Pons (tissue), 1 donor: Measurements from ENCODE around the gene PTPRE.

Experiments
- DNase-seq: peaks from one replicate; pipeline ENCODE4 v3.0.0-alpha.2; 2016; ENCODE audit warnings: low spot score

Gene PTPRE

DNA sequence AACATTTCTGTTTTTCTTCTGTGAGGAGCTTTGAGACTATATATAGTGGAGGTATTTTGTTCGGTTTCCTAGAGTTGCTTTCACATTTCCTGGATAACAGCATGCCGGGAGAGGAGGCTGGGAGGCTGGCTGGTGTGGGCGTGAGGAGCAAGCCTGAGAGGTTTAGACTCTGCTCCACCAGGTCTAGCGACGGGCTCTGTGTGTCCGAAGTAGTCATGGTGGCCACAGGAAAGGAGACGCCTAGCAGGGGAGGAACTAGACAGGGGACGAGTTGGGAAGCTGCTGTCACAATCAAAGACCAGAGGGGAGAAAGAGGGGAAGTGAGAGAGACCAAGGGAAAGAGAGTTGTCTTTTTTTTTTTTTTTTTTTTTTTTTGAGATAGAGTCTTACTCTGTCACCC is 19.6 kb downstream of the PTPRE start:
- peak; percentile 80 for DNase-seq

DNA sequence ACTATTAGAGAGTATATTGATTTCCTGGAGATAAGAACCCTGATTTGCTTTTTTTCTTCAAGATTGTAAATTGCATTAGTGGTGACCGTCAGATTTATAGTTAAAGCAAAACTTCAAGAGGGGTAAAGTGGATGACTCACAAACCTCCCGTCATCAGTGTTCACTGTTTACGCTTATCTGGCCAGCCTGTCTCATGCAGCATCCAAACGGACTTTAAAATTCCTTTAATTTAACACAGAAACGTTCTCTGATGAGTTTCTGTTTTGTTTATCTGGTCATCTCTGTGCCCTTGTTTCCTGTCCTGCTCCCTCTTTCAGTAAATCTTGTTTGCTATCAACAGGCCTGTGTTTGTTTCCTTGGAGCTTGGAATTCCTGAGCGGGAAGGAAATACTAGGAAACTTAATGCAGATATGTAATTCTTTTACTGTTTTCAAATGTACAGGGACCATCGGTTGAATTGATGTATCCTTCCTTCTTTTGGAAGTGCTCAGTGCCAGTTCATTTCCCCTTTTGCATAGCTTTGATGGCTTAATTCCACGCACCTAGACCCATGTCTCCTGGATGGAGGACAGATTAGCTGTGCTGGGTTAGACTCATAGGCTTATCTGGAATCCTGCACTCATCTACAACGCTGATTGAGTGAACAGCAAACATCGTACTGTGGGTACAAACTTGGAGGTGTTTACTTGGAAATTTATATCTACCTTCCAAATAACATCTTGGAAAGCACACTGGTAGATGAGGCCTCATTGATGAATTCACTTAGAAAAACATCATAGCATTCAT is 21.3 kb downstream of the PTPRE start:
- no peak for DNase-seq

DNA sequence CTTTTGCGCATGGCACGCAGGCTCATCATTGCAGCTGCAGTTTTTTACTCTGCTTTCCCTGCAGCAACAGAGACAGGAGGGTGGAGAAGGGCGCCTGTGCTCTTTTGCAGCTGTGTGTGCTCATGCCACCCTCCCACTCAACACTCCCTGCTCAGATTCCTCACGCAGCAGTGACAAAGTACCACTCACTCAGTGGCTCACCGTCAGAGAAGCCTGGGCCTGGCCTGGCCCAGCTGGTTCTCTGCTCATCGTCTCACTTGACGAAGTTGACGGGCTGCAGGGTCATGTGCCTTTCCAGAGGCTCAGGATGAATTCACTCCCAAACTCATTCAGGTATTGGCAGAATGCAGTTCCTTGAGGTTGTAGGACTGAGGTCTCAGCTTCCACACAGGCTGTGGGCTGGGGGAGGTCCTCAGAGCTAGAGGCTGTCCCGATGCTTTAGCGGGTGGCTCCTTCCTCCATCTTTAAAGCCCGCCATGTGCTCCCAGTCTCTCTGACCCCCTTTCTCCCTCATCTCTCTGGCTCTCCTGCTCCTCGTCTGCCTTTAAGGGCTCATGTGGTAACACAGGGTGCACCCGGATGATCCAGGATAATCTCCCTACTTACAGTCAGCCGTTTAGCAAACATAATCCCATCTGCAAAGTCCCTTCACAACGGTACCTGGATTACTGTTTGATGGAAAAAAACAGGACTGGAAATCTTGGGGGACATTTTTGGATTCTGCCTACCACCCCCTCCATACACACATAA is 25.8 kb downstream of the PTPRE start:
- DNase-seq = no peak

DNA sequence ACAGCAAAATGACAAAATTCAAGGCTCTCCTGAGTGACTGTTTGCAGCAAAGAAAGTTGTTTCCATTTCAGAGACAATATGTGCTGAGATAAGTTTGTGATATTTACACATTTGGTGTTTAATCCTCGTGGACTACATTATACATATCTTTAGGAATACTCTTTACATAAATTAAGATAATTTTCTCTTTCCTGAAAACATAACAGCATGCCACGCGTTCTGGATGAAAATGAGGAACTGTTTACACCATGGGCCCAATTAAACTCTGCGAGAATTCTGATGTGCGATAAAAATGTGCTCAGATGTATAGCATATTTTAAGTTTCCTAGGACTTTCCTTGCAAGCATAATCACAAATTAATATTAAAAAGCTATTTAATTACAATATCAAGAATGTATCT is 26.4 kb downstream of the PTPRE start:
- DNase-seq = no peak

DNA sequence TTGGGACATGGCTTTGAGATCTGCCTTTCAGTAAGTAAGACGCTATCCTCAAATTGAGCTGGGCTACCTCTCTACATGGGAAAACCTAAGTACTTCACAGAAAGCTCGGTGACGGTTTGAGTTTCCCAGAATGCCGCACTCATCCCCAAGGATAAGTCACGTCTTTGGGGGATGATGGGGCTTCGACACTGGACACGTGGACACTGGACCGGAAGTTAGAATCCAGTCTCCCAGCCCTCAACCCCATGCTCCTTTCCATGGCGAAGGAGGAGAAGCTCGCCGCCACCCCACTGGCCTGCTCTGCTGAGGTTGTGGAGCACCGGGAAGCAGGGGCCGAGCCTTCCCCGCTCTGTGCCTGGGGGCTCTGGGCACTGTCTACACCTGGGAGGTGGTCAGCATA is 27.5 kb downstream of the PTPRE start:
- DNase-seq = no peak

DNA sequence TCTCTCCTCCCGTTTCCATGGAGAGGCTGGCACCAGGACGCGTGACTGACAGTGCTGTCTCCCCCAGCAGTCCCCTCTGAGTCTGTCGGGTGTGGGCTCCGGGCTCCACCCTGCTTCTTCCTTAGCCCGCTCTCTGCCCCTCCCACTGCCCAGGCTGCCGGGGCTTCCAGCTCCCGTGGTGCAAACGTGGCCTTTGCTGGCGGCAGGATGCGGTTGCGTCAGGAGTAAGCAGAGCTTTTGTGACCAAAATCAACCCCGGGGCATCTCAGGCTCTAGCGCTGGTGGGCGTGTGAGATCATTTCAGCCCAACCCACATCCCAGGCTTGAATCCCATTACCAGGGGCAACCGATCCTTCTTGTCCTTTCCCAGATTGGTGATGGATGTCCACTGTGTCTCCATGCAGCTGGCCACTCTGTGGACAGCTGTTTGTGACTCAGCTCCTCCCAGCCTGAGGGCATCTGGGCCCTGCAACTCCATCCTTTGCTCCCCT is 28.2 kb downstream of the PTPRE start:
- DNase-seq = no peak

DNA sequence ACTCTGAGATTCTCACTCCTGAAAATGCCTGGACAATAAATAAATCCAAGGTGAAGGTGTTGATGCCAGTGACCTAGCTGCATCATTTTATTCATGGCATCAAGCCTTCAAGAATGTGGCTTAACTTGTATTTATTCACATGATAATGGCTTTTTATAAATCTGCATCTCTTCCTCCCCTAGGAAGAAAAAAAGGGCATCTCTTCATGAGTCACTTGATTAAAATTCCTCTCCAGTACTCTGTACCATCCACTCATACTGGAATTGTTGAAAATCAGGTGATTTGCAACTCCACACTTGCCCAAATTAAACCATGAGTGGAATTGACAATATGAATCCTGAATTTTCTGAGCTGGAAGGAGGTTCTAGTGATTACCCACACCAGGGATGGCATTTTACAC is 30.2 kb downstream of the PTPRE start:
- peak; percentile 60 for DNase-seq

DNA sequence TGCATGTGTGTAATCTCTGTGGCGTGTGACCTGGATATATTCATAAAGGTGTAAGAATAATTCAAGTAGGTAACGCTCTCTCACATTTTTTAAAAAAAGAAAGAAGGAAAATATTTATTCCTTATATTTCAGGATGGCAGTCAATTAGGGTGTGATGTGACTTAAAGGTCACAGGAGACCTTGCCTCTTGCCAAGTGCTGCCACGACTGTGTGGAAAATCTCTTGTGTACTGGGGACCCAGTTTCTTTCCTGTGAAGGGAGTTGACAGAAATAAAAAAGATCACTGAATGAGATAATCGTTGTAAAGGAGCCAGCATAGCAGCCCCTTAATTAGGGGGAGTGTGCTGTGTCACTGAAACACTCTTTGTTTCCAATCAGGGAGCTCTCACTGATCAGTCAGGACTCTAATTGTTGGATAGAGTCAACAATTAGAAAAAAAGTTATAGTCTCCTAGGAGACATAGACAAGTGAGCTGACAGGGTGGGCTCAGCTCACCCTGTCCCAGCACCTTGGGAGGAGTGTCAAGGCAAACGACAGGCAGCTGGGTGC is 31.1 kb downstream of the PTPRE start:
- DNase-seq = peak; percentile 93

DNA sequence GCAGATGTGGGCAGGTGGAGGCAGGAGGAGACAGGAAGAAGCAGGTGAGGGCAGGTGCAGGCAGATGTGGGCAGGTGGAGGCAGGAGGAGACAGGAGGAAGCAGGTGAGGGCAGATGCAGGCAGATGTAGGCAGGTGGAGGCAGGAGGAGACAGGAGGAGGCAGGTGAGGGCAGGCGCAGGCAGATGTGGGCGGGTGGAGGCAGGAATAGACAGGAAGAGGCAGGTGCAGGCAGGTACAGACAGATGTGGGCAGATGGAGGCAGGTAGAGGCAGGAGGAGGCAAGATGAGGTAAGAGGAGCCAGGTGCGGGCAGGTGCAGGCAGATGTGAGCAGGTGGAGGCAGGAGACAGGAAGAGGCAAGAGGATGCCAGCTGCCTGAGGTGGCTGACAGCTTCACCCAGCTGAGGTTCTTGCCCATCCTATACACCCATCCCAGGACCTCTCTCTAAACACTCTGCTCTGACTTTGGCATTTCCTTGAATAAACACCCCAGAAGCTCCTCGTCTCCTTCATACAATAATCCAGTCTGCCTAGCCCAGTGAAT is 33.0 kb downstream of the PTPRE start:
- no peak for DNase-seq

DNA sequence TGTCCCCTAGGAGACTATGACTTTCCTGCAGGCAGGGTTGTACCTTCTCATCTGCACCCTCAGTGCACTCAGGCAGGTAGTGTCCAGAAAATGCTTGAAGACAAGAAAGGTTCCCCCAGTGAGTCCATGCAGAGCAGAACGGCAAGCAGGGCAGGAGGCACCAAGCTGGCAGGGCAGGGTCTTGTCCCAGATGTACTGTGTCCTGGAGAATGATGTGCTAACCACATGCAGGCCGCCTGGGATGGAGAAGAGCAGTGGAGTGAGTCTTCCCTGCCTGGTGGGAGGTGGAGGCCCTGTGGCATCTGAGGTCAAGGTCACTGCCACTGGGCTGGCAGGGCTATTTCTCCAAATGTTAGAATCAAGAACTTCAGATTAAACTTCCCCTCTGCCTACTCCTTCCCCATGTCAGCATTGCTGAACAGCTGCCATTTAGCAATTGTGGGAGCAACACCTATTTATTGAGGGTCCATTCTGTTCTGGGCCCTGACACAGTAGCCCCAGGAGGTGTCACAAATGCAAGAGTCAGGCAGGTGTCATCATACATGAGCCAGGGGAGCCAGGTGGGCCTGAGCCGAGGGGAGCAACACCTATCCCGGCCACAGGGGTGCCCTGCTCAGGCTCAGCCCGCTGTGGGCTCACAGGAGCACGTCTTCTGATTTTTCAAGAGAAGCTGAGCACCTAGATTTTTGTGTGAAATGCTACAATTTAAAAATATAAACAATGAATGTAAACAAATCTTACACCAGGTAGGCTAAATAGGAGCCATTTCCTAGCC is 34.1 kb downstream of the PTPRE start:
- DNase-seq = no peak

DNA sequence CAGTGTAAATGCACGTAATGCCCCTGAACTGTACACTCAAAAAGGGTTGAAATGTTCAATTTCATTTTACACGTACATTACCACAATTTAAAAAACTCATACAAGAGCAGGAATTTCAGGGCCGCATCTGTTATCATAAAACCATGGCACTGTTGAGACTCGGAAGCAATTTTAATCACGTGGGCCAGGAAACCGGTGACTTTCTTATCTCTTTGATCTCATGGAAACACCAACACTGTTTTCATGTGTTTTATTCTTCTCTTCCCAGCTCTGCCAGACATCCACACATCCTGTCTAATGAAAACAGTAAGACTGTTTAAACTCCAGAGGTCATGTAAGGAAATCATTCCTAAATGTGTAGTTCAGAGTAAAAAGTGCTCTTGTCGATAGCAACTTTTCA is 35.9 kb downstream of the PTPRE start:
- DNase-seq = no peak

DNA sequence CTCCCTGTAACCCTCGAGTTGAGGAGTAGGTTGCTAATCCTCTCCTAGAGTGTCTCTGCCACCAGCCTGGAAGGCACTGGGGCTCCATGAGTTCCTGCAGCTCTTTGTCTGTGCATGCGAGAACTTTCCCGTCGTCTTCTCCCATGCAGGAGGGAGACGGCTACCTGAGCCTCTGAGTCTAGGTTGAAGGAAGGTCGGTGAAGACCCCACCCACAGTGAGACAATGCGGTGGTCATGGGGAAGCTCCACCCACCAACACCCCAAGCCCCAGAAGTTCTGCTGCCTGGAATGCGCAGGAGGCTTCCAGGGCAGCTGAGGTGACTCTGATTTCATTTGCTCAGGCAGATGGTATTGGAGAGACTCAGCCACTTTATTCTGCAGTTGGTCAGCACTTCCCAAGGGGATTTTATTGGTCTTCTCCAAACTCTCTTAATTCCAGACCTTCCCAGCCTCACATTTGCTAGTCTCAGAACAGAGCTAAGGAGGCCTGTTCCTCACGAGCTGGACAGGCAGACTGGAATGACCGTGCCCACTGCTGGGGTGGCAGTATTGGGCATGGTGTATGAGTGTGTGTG is 36.5 kb downstream of the PTPRE start:
- no peak for DNase-seq

DNA sequence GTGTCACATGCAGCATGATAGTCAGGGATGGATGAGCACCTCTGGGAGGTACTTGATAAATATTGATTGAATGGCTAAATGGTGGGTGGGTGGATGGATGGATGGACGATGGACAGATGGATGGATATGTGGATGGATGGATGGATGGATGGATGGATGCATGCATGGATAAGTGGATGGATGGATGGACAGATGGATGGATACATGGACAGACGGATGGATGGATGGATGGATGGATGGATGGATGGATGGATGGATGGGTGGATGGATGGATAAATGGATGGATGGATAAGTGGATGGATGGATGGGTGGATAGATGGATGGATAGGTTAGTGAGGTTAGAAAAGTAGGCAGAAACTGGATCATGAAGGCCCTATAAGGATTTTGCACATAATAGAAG is 37.4 kb downstream of the PTPRE start:
- DNase-seq = no peak

DNA sequence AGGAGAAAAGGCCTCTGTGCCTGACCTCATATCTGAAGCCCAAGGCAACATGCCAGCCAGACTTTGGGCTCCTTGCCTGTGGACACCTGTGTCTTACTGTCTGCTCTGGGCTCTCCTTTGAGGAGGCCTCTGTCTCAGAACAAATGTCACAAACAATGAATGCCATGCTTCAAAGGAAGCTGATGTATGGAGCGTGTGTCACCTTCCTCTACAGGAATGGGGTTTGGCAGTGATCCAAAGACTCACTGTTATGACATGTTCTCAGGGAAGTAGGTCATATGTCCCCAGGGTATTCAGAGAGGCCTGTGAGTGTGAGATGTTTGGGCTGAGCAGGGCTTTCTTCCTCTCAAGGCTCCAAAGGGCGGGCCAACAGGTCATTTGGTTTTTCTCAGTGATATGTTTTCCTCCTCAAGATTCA is 38.4 kb downstream of the PTPRE start:
- no peak for DNase-seq

DNA sequence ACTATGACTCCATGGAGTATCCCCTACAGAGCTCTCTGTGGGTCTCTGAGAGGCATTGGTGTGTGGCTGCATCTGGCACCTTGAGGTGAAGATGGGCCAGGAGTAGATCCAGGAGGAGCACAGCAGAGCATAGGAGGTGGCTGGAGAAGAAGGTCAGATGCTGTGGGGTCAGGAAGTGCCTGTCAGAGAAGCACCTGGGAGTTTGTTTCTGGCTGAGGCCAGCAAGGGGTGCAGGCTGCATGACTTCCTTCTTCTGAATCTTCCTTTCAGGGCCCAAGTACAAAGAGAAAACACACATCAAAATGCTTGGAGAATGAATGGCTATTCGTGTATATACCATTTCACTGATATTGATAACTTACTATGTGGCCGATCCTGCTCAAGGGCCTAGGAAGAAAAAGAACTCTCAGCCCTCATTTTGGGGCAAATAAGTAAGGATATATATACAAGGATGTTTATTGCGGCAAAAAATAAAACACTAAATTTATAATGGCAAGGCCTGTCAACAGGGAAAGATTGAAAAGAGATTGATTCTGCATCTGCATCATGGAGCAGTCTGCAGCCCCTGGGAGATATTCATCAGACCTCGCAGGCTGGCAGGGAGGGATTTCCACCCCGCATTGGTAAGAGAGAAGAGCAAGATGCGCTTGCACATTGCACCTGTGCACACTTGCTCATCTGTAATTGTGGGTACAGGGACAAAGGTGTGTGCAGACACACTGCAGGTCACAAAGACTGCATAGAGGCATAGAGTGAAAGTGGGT is 39.2 kb downstream of the PTPRE start:
- no peak for DNase-seq

DNA sequence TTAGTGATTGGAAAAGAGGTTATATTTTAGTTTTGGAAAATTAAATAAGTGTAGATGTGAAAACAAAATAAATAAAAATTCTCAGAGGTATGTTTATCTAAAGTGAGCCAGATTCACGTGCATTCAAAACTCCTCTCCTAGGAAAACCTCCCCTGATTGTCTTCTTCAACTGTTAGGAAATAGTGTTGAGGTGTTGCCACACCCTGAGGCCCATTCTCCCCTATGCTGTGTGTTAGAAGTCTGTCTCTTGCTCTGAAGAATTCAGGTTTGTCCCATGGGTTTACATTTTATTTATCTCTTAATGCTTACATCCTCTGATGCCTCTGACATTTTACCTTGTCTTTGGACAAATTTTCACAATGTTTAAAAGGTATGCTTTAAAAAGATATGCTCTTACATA is 40.3 kb downstream of the PTPRE start:
- no peak for DNase-seq

DNA sequence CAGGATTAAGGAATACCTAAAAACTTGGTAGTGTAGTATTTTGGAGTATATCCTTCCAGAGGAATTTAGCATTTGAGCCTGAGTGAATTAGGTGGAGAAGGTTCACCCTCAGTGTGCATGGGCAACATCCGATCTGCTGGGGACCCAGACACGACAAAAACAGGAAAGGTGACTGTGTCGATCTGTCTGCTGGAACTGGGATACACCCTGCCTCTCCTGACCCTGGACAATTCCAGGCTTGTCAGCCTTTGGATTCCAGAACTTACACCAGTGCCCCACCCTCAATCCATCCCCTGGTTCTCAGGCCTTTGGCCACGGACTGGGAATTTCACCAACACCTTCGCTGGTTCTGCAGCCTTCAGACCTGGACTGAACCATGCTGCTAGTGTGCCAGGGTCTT is 41.9 kb downstream of the PTPRE start:
- no peak for DNase-seq

DNA sequence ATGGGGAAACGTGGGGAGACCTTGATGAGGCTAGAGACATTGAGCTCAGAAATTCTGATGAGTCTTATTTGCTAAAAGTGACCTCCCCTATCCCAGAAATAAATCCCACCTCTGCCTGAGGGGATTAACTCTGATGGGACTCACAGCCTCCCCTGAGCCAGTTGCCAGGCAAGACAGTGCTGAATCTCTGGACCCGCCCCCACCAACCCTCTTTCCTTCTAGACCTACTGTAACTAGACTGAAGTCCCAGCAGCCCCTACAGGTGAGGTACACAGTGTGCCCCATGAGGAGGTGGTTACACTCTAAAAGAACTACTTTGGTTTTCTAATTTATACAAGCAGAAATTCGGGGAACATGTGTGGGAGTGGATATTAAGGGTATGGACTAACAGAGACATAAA is 42.9 kb downstream of the PTPRE start:
- no peak for DNase-seq

DNA sequence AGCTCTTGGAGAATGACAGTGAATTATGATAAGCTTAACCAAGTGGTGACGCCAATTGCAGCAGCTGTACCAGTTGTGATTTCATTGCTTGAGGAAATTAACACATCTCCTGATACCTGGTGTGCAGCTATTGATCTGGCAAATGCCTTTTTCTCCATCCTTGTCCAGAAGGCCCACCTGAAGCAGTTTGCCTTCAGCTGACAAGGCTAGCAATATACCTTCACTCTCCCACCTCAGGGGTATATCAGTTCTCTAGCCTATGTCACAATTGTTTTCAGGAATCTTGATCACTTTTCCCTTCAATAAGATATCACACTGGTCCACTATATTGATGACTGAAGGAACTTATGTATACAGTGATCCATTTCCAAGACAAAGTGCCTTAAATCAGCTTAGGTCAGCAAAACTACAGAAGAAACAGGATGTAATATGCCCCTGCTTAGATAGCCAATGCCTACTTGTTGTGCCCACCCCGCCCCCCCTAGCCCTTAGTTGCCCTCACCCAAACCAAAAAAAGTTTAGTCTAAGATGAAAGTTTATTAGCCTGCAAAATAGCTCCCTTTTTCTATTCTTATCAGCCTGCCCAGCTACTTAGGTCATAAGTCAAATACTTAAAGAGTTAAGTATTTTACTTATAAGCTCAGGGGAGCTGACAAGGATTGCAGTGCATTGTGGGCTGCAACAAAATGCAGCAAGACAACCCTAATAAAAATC is 45.1 kb downstream of the PTPRE start:
- DNase-seq = no peak

DNA sequence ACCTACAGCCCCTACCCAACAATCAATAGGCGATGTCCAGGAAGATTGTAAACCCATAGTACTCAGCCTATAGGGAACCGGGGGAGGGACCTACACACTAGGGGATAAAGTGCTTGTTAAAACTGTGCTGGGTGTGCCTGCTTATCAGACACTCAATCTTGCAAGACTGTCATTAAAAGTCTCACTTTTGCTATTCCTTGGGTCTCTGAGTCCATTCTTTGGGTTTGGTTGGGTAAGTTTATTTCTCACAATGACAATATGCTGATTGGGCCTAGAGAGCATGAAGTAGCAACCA is 45.6 kb downstream of the PTPRE start:
- no peak for DNase-seq

DNA sequence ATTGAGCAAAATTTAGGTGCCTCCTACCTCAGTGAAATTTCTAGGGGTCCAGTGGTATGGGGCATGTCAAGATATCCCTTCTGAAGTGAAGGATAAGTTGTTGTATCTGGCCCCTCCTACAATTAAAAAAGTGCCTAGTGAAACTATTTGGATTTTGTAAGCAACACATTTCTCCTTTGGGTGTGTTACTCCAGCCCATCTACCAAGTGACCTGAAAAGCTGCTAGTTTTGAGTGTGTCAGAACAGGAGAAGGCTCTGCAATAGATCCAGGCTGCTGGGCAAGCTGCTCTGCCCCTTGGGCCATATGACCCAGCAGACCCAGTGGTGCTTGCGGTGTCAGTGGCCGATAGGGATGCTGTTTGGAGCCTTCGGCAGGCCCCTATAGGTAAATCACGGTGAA is 46.0 kb downstream of the PTPRE start:
- DNase-seq = no peak
